ENCODE results near the gene PLGRKT. TPM values are rescaled to one million over a fixed set of nuclear protein-coding genes. Genes with fewer than 3 reads are reported as not detected.

PLGRKT gene
- total RNA-seq, 1 experiment from 2014 or later: 5.0 TPM

- intact Hi-C loops (cut with micrococcal nuclease; ENCODE audit: unreplicated experiment): no loop called here
- Mint-ChIP-seq H3K9me3 (ENCODE audit: unreplicated experiment) (no peaks in the 10 kb centered on the region), H3K4me1 (ENCODE audit: low read depth, unreplicated experiment) (no peaks in the 10 kb centered on the region), H3K27ac (ENCODE audit: unreplicated experiment) (no peak overlapping the region), H3K4me3 (ENCODE audit: unreplicated experiment) (no peak overlapping the region), H3K36me3 (ENCODE audit: insufficient read depth, unreplicated experiment) (no peaks in the 10 kb centered on the region), H3K27me3 (ENCODE audit: insufficient read depth, unreplicated experiment) (no peaks in the 10 kb centered on the region)
- ChIA-PET POLR2A (no interaction called here), CTCF (no interaction called here)
- no peaks in the 10 kb centered on the region for H3K27me3 ChIP-seq (replicated peaks; ENCODE audit: control insufficient read depth, insufficient read depth, low read length)
- no TSS peak for BruUV-seq (replicated peaks)
- no peak for TF ChIP-seq CTCF (IDR thresholded peaks at IDR 0.05; ENCODE audit: insufficient read depth in 1 of 2, low read depth in 1 of 2, low read length in 1 of 2, severe bottlenecking in 1 of 2, unreplicated experiment in 1 of 2)
- H3K4me3 ChIP-seq (ENCODE audit: low read depth, low read length): no peak overlapping the region
- no peaks in the 10 kb centered on the region for H3K4me1 ChIP-seq
- no peaks in the 10 kb centered on the region for H3K36me3 ChIP-seq (ENCODE audit: control insufficient read depth, insufficient read depth, low read length)
- no peak for DNase-seq
- no peaks in the 10 kb centered on the region for H3K9me3 ChIP-seq
These were observed 44.2 kb downstream of the PLGRKT start for GRCh38 chr9:5393497-5393896.

GRCh38 chr9:5392285-5392684 lies 45.4 kb downstream of the PLGRKT start:
- Mint-ChIP-seq H3K4me3 (ENCODE audit: unreplicated experiment) (no peak overlapping the region), H3K4me1 (ENCODE audit: low read depth, unreplicated experiment) (no peaks in the 10 kb centered on the region), H3K27ac (ENCODE audit: unreplicated experiment) (no peak overlapping the region), H3K9me3 (ENCODE audit: unreplicated experiment) (no peaks in the 10 kb centered on the region), H3K27me3 (ENCODE audit: insufficient read depth, unreplicated experiment) (no peaks in the 10 kb centered on the region), H3K36me3 (ENCODE audit: insufficient read depth, unreplicated experiment) (no peaks in the 10 kb centered on the region)
- Histone ChIP-seq H3K4me1 (no peaks in the 10 kb centered on the region), H3K36me3 (ENCODE audit: control insufficient read depth, insufficient read depth, low read length) (no peaks in the 10 kb centered on the region), H3K9me3 (no peaks in the 10 kb centered on the region), H3K4me3 (ENCODE audit: low read depth, low read length) (no peak overlapping the region), H3K27me3 (replicated peaks; ENCODE audit: control insufficient read depth, insufficient read depth, low read length) (no peaks in the 10 kb centered on the region)
- no peak for DNase-seq
- ChIA-PET CTCF (no interaction called here), POLR2A (no interaction called here)
- intact Hi-C loops (cut with micrococcal nuclease; ENCODE audit: unreplicated experiment): no loop called here
- TF ChIP-seq CTCF (IDR thresholded peaks at IDR 0.05; ENCODE audit: insufficient read depth in 1 of 2, low read depth in 1 of 2, low read length in 1 of 2, severe bottlenecking in 1 of 2, unreplicated experiment in 1 of 2): no peak
- BruUV-seq (replicated peaks): no TSS peak

- no peaks in the 10 kb centered on the region for H3K27me3 Mint-ChIP-seq (ENCODE audit: insufficient read depth, unreplicated experiment)
- no peak overlapping the region for H3K4me3 Mint-ChIP-seq (ENCODE audit: unreplicated experiment)
- H3K4me1 Mint-ChIP-seq (ENCODE audit: low read depth, unreplicated experiment): no peaks in the 10 kb centered on the region
- no peaks in the 10 kb centered on the region for H3K36me3 Mint-ChIP-seq (ENCODE audit: insufficient read depth, unreplicated experiment)
- no peaks in the 10 kb centered on the region for H3K9me3 Mint-ChIP-seq (ENCODE audit: unreplicated experiment)
- intact Hi-C loops (cut with micrococcal nuclease; ENCODE audit: unreplicated experiment): no loop called here
- no peak for TF ChIP-seq CTCF (IDR thresholded peaks at IDR 0.05; ENCODE audit: insufficient read depth in 1 of 2, low read depth in 1 of 2, low read length in 1 of 2, severe bottlenecking in 1 of 2, unreplicated experiment in 1 of 2)
- no peaks in the 10 kb centered on the region for H3K36me3 ChIP-seq (ENCODE audit: control insufficient read depth, insufficient read depth, low read length)
- no peak overlapping the region for H3K27ac Mint-ChIP-seq (ENCODE audit: unreplicated experiment)
- H3K9me3 ChIP-seq: no peaks in the 10 kb centered on the region
- no TSS peak for BruUV-seq (replicated peaks)
- no peak overlapping the region for H3K4me3 ChIP-seq (ENCODE audit: low read depth, low read length)
- POLR2A ChIA-PET: no interaction called here
- DNase-seq: no peak
- no peaks in the 10 kb centered on the region for H3K27me3 ChIP-seq (replicated peaks; ENCODE audit: control insufficient read depth, insufficient read depth, low read length)
- no peaks in the 10 kb centered on the region for H3K4me1 ChIP-seq
- CTCF ChIA-PET: no interaction called here
These were observed 48.5 kb downstream of the PLGRKT start for GRCh38 chr9:5389109-5389732.
